Measurements from ENCODE around the gene RTN1.

DNA sequence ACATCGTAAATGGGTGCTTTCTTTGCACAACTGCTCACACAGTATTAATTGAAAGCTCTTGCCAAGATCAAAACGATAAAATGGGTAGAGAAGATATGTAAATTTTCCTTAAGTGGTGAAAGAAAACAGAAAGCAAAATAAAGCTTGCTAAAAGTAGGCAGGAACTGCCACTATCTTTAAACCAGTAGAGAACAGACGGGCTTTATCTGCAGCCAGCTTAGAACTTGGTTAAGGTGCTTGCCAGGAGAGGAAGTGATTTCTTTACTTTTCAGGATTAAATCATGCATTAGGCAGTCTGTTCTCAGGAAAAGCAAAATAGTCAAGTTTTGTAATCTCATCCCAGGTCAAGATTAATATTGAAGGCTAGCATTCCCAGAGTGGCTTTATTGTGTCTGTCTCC lies 237.1 kb downstream of the RTN1 start:
- TF ChIP-seq, protein P1, sequence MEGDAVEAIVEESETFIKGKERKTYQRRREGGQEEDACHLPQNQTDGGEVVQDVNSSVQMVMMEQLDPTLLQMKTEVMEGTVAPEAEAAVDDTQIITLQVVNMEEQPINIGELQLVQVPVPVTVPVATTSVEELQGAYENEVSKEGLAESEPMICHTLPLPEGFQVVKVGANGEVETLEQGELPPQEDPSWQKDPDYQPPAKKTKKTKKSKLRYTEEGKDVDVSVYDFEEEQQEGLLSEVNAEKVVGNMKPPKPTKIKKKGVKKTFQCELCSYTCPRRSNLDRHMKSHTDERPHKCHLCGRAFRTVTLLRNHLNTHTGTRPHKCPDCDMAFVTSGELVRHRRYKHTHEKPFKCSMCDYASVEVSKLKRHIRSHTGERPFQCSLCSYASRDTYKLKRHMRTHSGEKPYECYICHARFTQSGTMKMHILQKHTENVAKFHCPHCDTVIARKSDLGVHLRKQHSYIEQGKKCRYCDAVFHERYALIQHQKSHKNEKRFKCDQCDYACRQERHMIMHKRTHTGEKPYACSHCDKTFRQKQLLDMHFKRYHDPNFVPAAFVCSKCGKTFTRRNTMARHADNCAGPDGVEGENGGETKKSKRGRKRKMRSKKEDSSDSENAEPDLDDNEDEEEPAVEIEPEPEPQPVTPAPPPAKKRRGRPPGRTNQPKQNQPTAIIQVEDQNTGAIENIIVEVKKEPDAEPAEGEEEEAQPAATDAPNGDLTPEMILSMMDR (IDR thresholded peaks at IDR 0.05): no peak
- TF ChIP-seq POLR2A (IDR thresholded peaks at IDR 0.05): no peak
- TF ChIP-seq POLR2AphosphoS5 (IDR thresholded peaks at IDR 0.05): no peak

Measured in upper lobe of left lung (tissue), 4 donors.